Suprapubic skin (tissue), 4 donors: ENCODE results near the gene CNGA3.

Experiments used
- EP300 ChIP-seq: sonication (generic); formaldehyde crosslinking; IDR thresholded peaks from one replicate; pipeline ENCODE4 v1.6.1; 2017; ENCODE audit warnings: antibody characterized with exemption
- POLR2AphosphoS5 ChIP-seq, 3 donors: sonication (generic); formaldehyde crosslinking; IDR thresholded peaks; one replicate each; pipeline ENCODE4 v1.6.1; 2017; ENCODE audit warnings: antibody characterized with exemption in 3 of 3
- TF ChIP-seq, protein P1 (sequence below), 2 donors: fragments of 200-600 bp in 1 of 2; fragments of 450-650 bp in 1 of 2; sonication (generic) in 1 of 2; IDR thresholded peaks; one replicate each; pipeline ENCODE4 v1.5.1; 2016 to 2019; ENCODE audit warnings: antibody characterized with exemption in 2 of 2, mild to moderate bottlenecking in 1 of 2, moderate library complexity in 1 of 2

DNA sequence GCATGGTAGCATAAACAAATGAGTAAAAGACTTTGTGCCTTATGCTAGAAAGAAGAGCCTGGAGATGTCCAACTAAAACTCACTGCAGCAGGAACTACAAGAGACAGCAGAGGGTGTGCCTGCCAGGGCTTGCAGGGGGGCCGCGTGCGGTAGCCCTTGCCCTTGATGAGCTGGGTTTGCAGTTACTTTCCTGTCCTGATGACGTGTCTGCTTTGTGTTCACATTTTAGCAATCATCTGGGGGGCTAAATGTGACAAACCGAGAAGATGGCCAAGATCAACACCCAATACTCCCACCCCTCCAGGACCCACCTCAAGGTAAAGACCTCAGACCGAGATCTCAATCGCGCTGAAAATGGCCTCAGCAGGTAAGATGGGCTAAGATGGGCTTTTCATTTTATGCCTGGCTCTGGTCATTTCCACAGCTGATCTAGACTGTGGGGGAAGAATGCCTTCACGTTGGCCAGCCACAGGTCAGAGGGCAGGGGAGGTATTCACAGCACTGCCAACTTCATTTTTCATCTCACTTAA, 23.5 kb downstream of the CNGA3 start:
- TF ChIP-seq, protein P1, sequence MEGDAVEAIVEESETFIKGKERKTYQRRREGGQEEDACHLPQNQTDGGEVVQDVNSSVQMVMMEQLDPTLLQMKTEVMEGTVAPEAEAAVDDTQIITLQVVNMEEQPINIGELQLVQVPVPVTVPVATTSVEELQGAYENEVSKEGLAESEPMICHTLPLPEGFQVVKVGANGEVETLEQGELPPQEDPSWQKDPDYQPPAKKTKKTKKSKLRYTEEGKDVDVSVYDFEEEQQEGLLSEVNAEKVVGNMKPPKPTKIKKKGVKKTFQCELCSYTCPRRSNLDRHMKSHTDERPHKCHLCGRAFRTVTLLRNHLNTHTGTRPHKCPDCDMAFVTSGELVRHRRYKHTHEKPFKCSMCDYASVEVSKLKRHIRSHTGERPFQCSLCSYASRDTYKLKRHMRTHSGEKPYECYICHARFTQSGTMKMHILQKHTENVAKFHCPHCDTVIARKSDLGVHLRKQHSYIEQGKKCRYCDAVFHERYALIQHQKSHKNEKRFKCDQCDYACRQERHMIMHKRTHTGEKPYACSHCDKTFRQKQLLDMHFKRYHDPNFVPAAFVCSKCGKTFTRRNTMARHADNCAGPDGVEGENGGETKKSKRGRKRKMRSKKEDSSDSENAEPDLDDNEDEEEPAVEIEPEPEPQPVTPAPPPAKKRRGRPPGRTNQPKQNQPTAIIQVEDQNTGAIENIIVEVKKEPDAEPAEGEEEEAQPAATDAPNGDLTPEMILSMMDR (IDR thresholded peaks at IDR 0.05): no peak
- no peak for TF ChIP-seq EP300
- TF ChIP-seq POLR2AphosphoS5 (IDR thresholded peaks at IDR 0.05): no peak
